BE2C (cell line): ENCODE data around the gene AGAP1.

Experiments used
- DNase-seq: peaks from one replicate; pipeline ENCODE4 v3.0.0-alpha.2; 2020
- H3K27me3 ChIP-seq: fragments of 250-450 bp; sonication (Bioruptor Pico); 2 replicates; pipeline ENCODE4 v1.5.1; 2020; ENCODE audit warnings: mild to moderate bottlenecking
- H3K36me3 ChIP-seq: fragments of 250-450 bp; sonication (Bioruptor Pico); 2 replicates; pipeline ENCODE4 v1.5.1; 2020; ENCODE audit warnings: mild to moderate bottlenecking
- H3K4me1 ChIP-seq: fragments of 250-450 bp; sonication (Bioruptor Pico); 2 replicates; pipeline ENCODE4 v1.5.1; 2020
- H3K4me3 ChIP-seq: 2 replicates; pipeline ENCODE4 v1.5.1; 2011; ENCODE audit warnings: low read depth, low read length
- H3K9me3 ChIP-seq: fragments of 250-450 bp; sonication (Bioruptor Pico); 2 replicates; pipeline ENCODE4 v1.5.1; 2020
- TF ChIP-seq, protein P1 (sequence below): IDR thresholded peaks from 2 replicates; pipeline ENCODE4 v1.5.1; 2012; ENCODE audit warnings: mild to moderate bottlenecking, low read depth, low read length

AGAP1 gene

DNA sequence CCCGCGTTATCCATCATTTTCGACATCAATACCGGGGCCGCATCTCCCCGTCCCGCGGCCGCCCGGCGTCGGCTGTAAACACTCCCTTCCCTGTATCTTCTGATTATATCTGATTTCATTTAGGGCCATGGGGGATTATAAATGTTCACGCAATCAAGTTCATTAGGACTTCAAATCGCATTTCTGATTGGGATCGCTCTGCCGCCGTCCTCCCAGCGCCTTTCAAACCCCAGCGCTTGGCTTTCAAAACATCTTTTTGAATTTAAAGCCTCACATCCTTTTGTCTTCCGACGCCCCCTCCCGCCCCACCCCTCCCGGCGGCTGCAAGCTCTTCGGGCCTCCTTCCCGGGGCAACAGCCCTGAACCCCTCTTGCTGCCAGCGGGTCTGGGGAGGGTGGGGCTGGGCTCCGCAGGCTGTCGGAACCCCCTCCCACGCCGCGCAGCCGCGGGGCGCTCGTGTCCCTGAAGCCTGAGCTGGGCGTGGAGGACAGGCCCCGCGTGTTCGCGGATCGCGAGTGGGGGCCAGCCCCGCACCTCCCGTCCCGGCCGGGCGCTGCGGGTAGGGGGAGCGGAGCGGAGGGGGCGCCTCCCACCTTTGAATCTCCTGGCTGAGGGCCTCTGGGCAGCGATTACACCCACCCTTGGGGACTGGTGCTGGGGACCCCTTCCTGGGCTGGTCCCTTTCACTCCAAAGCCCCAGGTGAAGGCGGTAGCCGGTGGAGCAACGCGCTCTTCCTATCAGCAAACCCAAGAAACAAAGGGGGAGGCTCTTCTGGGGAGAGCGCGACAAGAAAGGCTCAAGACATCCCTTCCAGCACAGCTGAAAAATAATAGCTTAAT lies 685.6 kb downstream of the AGAP1 start:
- H3K27me3 ChIP-seq, result peaks cover 75% of the 10 kb centered on the region
- TF ChIP-seq, protein P1, sequence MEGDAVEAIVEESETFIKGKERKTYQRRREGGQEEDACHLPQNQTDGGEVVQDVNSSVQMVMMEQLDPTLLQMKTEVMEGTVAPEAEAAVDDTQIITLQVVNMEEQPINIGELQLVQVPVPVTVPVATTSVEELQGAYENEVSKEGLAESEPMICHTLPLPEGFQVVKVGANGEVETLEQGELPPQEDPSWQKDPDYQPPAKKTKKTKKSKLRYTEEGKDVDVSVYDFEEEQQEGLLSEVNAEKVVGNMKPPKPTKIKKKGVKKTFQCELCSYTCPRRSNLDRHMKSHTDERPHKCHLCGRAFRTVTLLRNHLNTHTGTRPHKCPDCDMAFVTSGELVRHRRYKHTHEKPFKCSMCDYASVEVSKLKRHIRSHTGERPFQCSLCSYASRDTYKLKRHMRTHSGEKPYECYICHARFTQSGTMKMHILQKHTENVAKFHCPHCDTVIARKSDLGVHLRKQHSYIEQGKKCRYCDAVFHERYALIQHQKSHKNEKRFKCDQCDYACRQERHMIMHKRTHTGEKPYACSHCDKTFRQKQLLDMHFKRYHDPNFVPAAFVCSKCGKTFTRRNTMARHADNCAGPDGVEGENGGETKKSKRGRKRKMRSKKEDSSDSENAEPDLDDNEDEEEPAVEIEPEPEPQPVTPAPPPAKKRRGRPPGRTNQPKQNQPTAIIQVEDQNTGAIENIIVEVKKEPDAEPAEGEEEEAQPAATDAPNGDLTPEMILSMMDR, result no peak
- H3K4me1 ChIP-seq, result peaks cover 4% of the 10 kb centered on the region; the same call in 1 of the 2 replicates
- peak overlapping the region; percentile 63 for H3K4me3 ChIP-seq
- no peaks in the 10 kb centered on the region for H3K36me3 ChIP-seq
- H3K9me3 ChIP-seq, result no peaks in the 10 kb centered on the region
- DNase-seq, result no peak

DNA sequence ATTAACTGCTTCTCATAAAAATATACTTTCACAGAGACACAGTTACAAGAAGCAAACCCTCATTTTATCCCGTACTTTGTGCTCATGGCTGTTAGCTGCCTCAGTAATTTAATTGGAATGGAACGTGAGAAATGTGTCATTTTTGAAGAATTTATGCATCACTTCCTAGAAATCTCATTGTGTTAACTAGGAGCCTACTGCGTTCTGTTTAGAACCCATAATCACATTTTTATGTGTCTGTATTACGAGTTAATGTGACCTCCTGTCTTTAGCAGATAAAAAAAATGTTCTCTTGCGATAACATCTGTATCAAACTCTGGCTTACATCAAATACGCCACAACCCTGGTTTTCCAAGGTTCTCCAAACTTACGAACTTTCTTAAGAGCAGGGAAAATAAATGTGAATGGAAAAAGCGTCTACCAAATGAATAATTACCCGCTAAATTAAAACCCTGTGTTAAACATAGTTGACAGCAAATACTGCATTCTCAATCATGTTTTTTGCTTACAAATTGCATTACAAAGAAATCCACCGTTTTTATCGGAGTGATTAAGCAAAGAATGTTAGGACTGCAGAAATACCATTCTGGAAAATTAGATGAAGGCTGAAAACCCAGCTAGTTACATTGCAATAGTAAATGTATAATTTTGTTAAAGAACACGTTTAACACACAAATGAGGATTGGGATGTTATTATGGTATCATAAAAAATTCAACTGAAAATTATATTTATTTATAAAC lies 686.4 kb downstream of the AGAP1 start:
- Histone ChIP-seq H3K36me3 (no peaks in the 10 kb centered on the region), H3K27me3 (peaks cover 67% of the 10 kb centered on the region), H3K4me1 (peaks cover 4% of the 10 kb centered on the region; the same call in 1 of the 2 replicates), H3K4me3 (no peak overlapping the region), H3K9me3 (no peaks in the 10 kb centered on the region)
- no peak for DNase-seq
- TF ChIP-seq, protein P1, result no peak

DNA sequence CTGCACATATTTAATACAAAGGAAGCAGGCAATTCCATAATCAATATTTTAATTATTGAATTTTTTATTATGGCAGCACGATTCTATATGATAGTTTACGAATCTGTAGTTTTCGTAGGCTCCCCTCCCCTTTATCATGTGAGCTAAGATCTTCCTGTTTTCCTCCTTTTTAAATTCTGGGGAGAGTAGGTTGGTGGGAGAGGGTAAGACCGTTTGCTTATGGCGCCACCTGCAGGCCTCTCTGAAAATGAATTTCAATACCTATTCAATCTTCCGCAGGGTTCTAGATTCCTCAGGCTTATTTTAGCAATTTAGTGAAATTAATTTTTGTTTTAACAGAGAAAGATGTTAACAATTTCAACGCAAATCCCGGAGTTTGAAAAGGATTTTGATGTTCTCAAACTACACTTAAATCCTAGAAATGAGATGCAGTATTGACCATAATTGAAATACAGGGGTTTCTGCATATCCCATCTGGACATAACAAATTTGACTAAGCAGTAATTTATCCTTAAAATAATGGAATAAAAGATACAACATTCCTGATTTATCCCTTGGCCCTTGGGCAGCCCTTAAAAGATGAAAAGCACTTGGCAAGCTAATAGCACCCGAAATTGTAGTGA lies 687.1 kb downstream of the AGAP1 start:
- Histone ChIP-seq H3K4me1 (peaks cover 4% of the 10 kb centered on the region; the same call in 1 of the 2 replicates), H3K4me3 (no peak overlapping the region), H3K27me3 (peaks cover 61% of the 10 kb centered on the region), H3K36me3 (no peaks in the 10 kb centered on the region), H3K9me3 (no peaks in the 10 kb centered on the region)
- TF ChIP-seq, protein P1, result peak; percentile 81
- peak; percentile 74 for DNase-seq
